ENCODE results near the gene TRIM71. TPM values are rescaled to one million over a fixed set of nuclear protein-coding genes. Genes with fewer than 3 reads are reported as not detected.

Gene TRIM71
- not detected in 2 replicates for total RNA-seq

GRCh38 chr3:32817558-32818228 is at the start of gene TRIM71:
TSS of gene TRIM71 (plus strand) at chr3:32817997. CDS start at chr3:32818081, 84 bp downstream.

Other genes with a start within 250 kb of the TRIM71 start
- 48.8 and 52.7 TPM in 2 replicates for gene DYNC1LI1, start 247.1 kb upstream of the TRIM71 start, total RNA-seq
- gene CNOT10, start 132.8 kb upstream of the TRIM71 start, total RNA-seq: 21.6 and 25.8 TPM in 2 replicates
- not detected in 2 replicates for gene CCR4, start 133.6 kb downstream of the TRIM71 start, total RNA-seq